NB4 (cell line): ENCODE results near the gene DGCR2.

ENCODE experiments used
- CTCF ChIP-seq: IDR thresholded peaks from one replicate; pipeline ENCODE4 v1.5.1; 2012; ENCODE audit warnings: low read depth, low read length
- POLR2A ChIP-seq: IDR thresholded peaks from 2 replicates; pipeline ENCODE4 v1.6.1; 2011; ENCODE audit warnings: mild to moderate bottlenecking; ENCODE audit not compliant: insufficient read length; ENCODE audit errors: extremely low read depth

GRCh38 chr22:19094393-19094997, 27.7 kb downstream of the DGCR2 start:
- TF ChIP-seq CTCF, result no peak
- TF ChIP-seq POLR2A, result no peak
